DOHH2 (cell line): ENCODE results near the gene EEPD1.

Experiments
- H3F3A ChIP-seq: fragments of 200-600 bp; sonication (generic), shearing (Covaris generic); 2 replicates; pipeline ENCODE4 v1.6.0; 2016; ENCODE audit warnings: antibody characterized with exemption, mild to moderate bottlenecking; ENCODE audit not compliant: control insufficient read depth, insufficient read depth
- H3K27ac ChIP-seq: fragments of 200-600 bp; sonication (generic); 2 replicates; pipeline ENCODE4 v1.5.1; 2014; ENCODE audit warnings: low read depth, mild to moderate bottlenecking, low read length, moderate library complexity
- H3K27me3 ChIP-seq: fragments of 200-600 bp; sonication (generic); 2 replicates; pipeline ENCODE4 v1.6.1; 2014; ENCODE audit warnings: mild to moderate bottlenecking, low read length, mixed read lengths; ENCODE audit not compliant: control insufficient read depth
- H3K36me3 ChIP-seq: fragments of 200-600 bp; sonication (generic); 2 replicates; pipeline ENCODE4 v1.6.1; 2014; ENCODE audit warnings: mild to moderate bottlenecking, low read length, moderate library complexity, mixed read lengths; ENCODE audit not compliant: control insufficient read depth
- H3K4me1 ChIP-seq: fragments of 200-600 bp; sonication (generic); 2 replicates; pipeline ENCODE4 v1.6.1; 2014; ENCODE audit warnings: mild to moderate bottlenecking, low read length, mixed read lengths; ENCODE audit not compliant: control insufficient read depth
- H3K4me2 ChIP-seq: fragments of 200-600 bp; sonication (generic); 2 replicates; pipeline ENCODE4 v1.6.0; 2014; ENCODE audit warnings: mild to moderate bottlenecking, low read length, moderate library complexity
- H3K4me3 ChIP-seq: fragments of 200-600 bp; sonication (generic); 2 replicates; pipeline ENCODE4 v1.5.1; 2014; ENCODE audit warnings: mild to moderate bottlenecking, low read length, mixed read lengths
- H3K79me2 ChIP-seq: fragments of 200-600 bp; sonication (generic); 2 replicates; pipeline ENCODE4 v1.6.1; 2014; ENCODE audit warnings: mild to moderate bottlenecking, low read length, mixed read lengths; ENCODE audit not compliant: control insufficient read depth
- H3K9me2 ChIP-seq: fragments of 200-600 bp; sonication (generic); replicated peaks from 2 replicates; pipeline ENCODE4 v1.6.1; 2014; ENCODE audit warnings: mild to moderate bottlenecking, low read length, mixed read lengths; ENCODE audit not compliant: control insufficient read depth
- H3K9me3 ChIP-seq: fragments of 200-600 bp; sonication (generic); 2 replicates; pipeline ENCODE4 v1.6.1; 2014; ENCODE audit warnings: antibody characterized with exemption, low read length, mixed read lengths; ENCODE audit not compliant: control insufficient read depth, insufficient read depth
- H4K20me1 ChIP-seq: fragments of 200-600 bp; sonication (generic); 2 replicates; pipeline ENCODE4 v1.6.0; 2014; ENCODE audit warnings: low read depth, mild to moderate bottlenecking, antibody characterized with exemption, low read length, moderate library complexity; ENCODE audit not compliant: control insufficient read depth, insufficient read depth
- CTCF ChIP-seq: fragments of 200-600 bp; sonication (generic); IDR thresholded peaks from one replicate; pipeline ENCODE4 v1.5.1; 2014; ENCODE audit warnings: antibody characterized with exemption, mild to moderate bottlenecking, low read depth, low read length; ENCODE audit not compliant: poor library complexity, severe bottlenecking
- EZH2phosphoT487 ChIP-seq: fragments of 200-600 bp; sonication (generic); IDR thresholded peaks from 2 replicates; pipeline ENCODE4 v1.6.1; 2017; ENCODE audit warnings: borderline replicate concordance, mild to moderate bottlenecking, antibody characterized with exemption, low read length, moderate library complexity, mixed read lengths

The EEPD1 gene

GRCh38 chr7:36286226-36286625 lies 133.2 kb downstream of the EEPD1 start:
- Histone ChIP-seq H3K4me1 (peaks cover 96% of the 10 kb centered on the region), H3F3A (peaks cover 49% of the 10 kb centered on the region), H3K9me3 (no peaks in the 10 kb centered on the region), H3K4me2 (peak overlapping the region; percentile 94), H3K27me3 (no peaks in the 10 kb centered on the region), H3K36me3 (peaks cover 67% of the 10 kb centered on the region), H4K20me1 (no peaks in the 10 kb centered on the region), H3K27ac (peak overlapping the region; percentile 91), H3K4me3 (peak overlapping the region; percentile 29), H3K79me2 (peaks cover 42% of the 10 kb centered on the region), H3K9me2 (no peaks in the 10 kb centered on the region)
- TF ChIP-seq CTCF: no peak
- TF ChIP-seq EZH2phosphoT487: no peak

DNA sequence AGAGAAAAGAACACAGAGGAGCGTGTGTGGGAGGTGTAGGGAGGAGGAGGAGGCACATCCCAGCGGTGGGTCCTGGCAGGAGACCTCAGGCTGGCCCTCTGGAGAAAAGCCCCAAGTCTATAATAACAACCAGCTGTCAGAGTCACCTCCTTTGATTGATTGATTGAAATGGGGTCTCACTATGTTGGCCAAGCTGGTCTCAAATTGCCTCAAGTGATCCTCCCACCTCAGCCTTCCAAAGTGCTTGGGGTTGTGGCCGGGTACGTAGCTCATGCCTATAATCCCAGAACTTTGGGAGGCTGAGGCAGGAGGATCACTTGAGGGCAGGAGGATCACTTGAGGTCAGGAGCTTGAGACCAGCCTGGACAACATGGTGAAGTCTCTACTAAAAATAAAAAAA lies 133.6 kb downstream of the EEPD1 start:
- no peaks in the 10 kb centered on the region for H3K27me3 ChIP-seq
- TF ChIP-seq EZH2phosphoT487: no peak
- TF ChIP-seq CTCF: no peak
- peaks cover 45% of the 10 kb centered on the region for H3F3A ChIP-seq
- peaks cover 39% of the 10 kb centered on the region for H3K79me2 ChIP-seq
- H3K4me1 ChIP-seq: peaks cover 96% of the 10 kb centered on the region
- H3K4me2 ChIP-seq: peak overlapping the region; percentile 94
- H3K4me3 ChIP-seq: peak overlapping the region; percentile 29
- H4K20me1 ChIP-seq: no peaks in the 10 kb centered on the region
- H3K9me2 ChIP-seq: no peaks in the 10 kb centered on the region
- peak overlapping the region; percentile 91 for H3K27ac ChIP-seq
- no peaks in the 10 kb centered on the region for H3K9me3 ChIP-seq
- H3K36me3 ChIP-seq: peaks cover 66% of the 10 kb centered on the region

- no peaks in the 10 kb centered on the region for H3K27me3 ChIP-seq
- peak overlapping the region; percentile 94 for H3K4me2 ChIP-seq
- H3K4me1 ChIP-seq: peaks cover 94% of the 10 kb centered on the region
- TF ChIP-seq EZH2phosphoT487 (no peak), CTCF (no peak)
- peaks cover 38% of the 10 kb centered on the region for H3F3A ChIP-seq
- peak overlapping the region; percentile 70 for H3K4me3 ChIP-seq
- H4K20me1 ChIP-seq: no peaks in the 10 kb centered on the region
- no peaks in the 10 kb centered on the region for H3K9me3 ChIP-seq
- H3K79me2 ChIP-seq: peaks cover 36% of the 10 kb centered on the region
- H3K9me2 ChIP-seq: no peaks in the 10 kb centered on the region
- peaks cover 69% of the 10 kb centered on the region for H3K36me3 ChIP-seq
- H3K27ac ChIP-seq: peak overlapping the region; percentile 91
These were observed 134.6 kb downstream of the EEPD1 start for GRCh38 chr7:36287371-36288241.
